OCI-LY3 (cell line): ENCODE results near the gene SMPDL3A.

Experiments used
- CTCF ChIP-seq: fragments of 200-600, 300-600 bp; sonication (generic); IDR thresholded peaks from 2 replicates; pipeline ENCODE4 v1.5.1; 2014; ENCODE audit warnings: antibody characterized with exemption, low read length, low read depth
- EZH2phosphoT487 ChIP-seq: fragments of 200-600 bp; shearing (Covaris generic); IDR thresholded peaks from 2 replicates; pipeline ENCODE4 v1.6.1; 2018; ENCODE audit warnings: antibody characterized with exemption, mixed run types, low read depth

GRCh38 chr6:122829456-122829855 is 40.4 kb downstream of the SMPDL3A start:
- TF ChIP-seq CTCF = no peak
- TF ChIP-seq EZH2phosphoT487 = no peak
